ENCODE measurements around the gene FAM20A.
A peak's percentile ranks its signal among the peaks of the same experiment; 100 is the strongest.

FAM20A gene

DNA sequence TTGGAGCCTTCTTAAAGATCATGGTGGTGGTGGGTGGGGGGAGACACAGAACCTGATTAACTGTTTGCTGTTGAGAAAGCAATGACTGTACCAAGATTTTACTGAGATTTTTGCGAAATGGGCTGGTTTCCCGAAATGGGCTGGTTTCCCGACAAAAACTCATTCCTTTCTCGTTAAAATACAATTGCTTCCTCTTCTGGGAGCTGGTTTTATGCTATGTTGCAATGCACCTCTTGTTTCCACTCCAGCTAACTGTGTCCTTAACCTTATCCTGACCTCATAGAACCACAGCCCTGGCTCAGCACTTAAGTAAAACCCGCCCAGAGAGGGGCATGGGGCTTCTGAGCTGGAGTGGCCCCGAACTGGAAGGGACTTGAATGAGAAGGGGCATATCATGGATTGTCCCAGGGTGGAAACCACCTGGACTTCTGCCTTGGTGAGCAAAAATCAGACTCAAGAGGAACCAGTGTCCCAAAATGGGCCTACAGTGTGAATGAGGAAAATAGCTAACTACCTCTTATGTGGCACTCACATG is 20.9 kb downstream of the FAM20A start:
- TF ChIP-seq, protein P1, sequence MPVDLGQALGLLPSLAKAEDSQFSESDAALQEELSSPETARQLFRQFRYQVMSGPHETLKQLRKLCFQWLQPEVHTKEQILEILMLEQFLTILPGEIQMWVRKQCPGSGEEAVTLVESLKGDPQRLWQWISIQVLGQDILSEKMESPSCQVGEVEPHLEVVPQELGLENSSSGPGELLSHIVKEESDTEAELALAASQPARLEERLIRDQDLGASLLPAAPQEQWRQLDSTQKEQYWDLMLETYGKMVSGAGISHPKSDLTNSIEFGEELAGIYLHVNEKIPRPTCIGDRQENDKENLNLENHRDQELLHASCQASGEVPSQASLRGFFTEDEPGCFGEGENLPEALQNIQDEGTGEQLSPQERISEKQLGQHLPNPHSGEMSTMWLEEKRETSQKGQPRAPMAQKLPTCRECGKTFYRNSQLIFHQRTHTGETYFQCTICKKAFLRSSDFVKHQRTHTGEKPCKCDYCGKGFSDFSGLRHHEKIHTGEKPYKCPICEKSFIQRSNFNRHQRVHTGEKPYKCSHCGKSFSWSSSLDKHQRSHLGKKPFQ (tag by site-specific recombination; IDR thresholded peaks at IDR 0.05) = no peak
- TF ChIP-seq, protein P2, sequence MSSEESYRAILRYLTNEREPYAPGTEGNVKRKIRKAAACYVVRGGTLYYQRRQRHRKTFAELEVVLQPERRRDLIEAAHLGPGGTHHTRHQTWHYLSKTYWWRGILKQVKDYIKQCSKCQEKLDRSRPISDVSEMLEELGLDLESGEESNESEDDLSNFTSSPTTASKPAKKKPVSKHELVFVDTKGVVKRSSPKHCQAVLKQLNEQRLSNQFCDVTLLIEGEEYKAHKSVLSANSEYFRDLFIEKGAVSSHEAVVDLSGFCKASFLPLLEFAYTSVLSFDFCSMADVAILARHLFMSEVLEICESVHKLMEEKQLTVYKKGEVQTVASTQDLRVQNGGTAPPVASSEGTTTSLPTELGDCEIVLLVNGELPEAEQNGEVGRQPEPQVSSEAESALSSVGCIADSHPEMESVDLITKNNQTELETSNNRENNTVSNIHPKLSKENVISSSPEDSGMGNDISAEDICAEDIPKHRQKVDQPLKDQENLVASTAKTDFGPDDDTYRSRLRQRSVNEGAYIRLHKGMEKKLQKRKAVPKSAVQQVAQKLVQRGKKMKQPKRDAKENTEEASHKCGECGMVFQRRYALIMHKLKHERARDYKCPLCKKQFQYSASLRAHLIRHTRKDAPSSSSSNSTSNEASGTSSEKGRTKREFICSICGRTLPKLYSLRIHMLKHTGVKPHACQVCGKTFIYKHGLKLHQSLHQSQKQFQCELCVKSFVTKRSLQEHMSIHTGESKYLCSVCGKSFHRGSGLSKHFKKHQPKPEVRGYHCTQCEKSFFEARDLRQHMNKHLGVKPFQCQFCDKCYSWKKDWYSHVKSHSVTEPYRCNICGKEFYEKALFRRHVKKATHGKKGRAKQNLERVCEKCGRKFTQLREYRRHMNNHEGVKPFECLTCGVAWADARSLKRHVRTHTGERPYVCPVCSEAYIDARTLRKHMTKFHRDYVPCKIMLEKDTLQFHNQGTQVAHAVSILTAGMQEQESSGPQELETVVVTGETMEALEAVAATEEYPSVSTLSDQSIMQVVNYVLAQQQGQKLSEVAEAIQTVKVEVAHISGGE (tag by site-specific recombination; conservative IDR thresholded peaks at IDR 0.05; ENCODE audit: low read depth) = no peak
- no peak for TF ChIP-seq ZNF157 (tag by site-specific recombination; IDR thresholded peaks at IDR 0.05)
- no peak for TF ChIP-seq ZNF394 (tag by site-specific recombination; IDR thresholded peaks at IDR 0.05; ENCODE audit: borderline replicate concordance)
- TF ChIP-seq, protein P3, sequence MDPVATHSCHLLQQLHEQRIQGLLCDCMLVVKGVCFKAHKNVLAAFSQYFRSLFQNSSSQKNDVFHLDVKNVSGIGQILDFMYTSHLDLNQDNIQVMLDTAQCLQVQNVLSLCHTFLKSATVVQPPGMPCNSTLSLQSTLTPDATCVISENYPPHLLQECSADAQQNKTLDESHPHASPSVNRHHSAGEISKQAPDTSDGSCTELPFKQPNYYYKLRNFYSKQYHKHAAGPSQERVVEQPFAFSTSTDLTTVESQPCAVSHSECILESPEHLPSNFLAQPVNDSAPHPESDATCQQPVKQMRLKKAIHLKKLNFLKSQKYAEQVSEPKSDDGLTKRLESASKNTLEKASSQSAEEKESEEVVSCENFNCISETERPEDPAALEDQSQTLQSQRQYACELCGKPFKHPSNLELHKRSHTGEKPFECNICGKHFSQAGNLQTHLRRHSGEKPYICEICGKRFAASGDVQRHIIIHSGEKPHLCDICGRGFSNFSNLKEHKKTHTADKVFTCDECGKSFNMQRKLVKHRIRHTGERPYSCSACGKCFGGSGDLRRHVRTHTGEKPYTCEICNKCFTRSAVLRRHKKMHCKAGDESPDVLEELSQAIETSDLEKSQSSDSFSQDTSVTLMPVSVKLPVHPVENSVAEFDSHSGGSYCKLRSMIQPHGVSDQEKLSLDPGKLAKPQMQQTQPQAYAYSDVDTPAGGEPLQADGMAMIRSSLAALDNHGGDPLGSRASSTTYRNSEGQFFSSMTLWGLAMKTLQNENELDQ (tag by site-specific recombination; IDR thresholded peaks at IDR 0.05; ENCODE audit: low read depth) = no peak
- TF ChIP-seq ZNF24 (tag by site-specific recombination; IDR thresholded peaks at IDR 0.05) = no peak
- TF ChIP-seq BCL11A (tag by site-specific recombination; IDR thresholded peaks at IDR 0.05; ENCODE audit: low read depth) = no peak
- no peak for TF ChIP-seq FEZF1 (tag by site-specific recombination; IDR thresholded peaks at IDR 0.05)
- no peak for TF ChIP-seq ZNF146 (tag by site-specific recombination; IDR thresholded peaks at IDR 0.05)
- no peak for TF ChIP-seq ZNF335 (tag by site-specific recombination; conservative IDR thresholded peaks at IDR 0.05)
- TF ChIP-seq GFI1B (tag by site-specific recombination; IDR thresholded peaks at IDR 0.05) = no peak
- TF ChIP-seq ZNF654 (tag by site-specific recombination; IDR thresholded peaks at IDR 0.05; ENCODE audit: low read depth) = no peak
- TF ChIP-seq ZSCAN16 (tag by site-specific recombination; IDR thresholded peaks at IDR 0.05) = no peak
- no peak for TF ChIP-seq SETDB1 (IDR thresholded peaks at IDR 0.05; ENCODE audit: insufficient read length, low read length)
- TF ChIP-seq ZNF354C (tag by site-specific recombination; IDR thresholded peaks at IDR 0.05; ENCODE audit: borderline replicate concordance, low read depth) = no peak
- TF ChIP-seq HOXC10 (CRISPR knock-in tag; IDR thresholded peaks at IDR 0.05) = no peak
- no peaks in the 10 kb centered on the region; the same call in 1 of the 2 replicates for H3K4me1 ChIP-seq (ENCODE audit: control insufficient read depth, insufficient read depth, low read length)
- ChIA-PET POLR2A (no interaction called here), CTCF (interaction anchor here (1.1 kb wide), 1 partner anchor 20 kb away, joined by 4 read pairs; no protein-coding TSS in a partner anchor)
- H3K9me3 ChIP-seq (ENCODE audit: control insufficient read depth, insufficient read depth, low read depth, low read length) = no peaks in the 10 kb centered on the region
- no peak overlapping the region for H3K4me3 ChIP-seq (ENCODE audit: low read depth, low read length)
- no peak overlapping the region for H3K27ac ChIP-seq (ENCODE audit: extremely low read depth, low read depth, low read length)
- no peaks in the 10 kb centered on the region for H3K36me3 ChIP-seq (ENCODE audit: control insufficient read depth in 2 of 2, insufficient read depth in 1 of 2, low read length in 2 of 2)

DNA sequence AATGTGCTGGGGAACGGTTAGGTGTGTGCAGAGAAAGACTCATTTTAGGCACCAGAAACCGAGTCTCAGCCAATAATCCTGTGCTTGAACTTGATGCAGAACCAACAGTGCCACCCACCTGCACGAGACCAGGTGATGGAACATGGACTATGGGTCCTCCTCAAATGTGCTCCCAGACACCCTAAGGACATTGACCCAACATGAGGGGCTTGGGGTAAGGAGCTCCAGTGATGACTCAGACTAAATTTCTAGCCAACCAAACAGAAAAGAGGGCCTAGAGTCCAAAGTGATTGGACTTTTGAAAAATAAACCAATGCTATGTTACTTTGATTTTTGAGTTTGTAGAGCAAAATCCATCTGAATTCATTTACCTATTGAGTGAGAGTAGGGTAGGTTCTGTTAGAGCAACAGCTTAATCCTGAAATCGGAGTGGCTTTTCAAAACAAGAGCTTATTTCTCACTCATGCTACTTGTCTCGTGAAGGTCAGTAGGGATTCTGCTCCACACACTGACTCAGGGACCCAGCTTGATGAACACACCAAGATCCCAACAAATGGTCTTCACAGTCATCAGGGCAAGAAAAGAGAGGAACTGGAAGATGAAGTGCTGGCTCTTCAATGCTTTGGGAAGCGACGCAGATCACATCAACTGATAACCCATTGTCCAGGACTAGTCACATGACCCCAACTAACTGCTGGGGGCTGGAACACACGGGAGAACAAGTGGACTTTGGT is 21.8 kb downstream of the FAM20A start:
- no peaks in the 10 kb centered on the region for H3K9me3 ChIP-seq (ENCODE audit: control insufficient read depth, insufficient read depth, low read depth, low read length)
- ChIA-PET CTCF (interaction anchor here (1.1 to 1.5 kb wide), 2 partner anchors 21 to 35 kb away, joined by 4 read pairs; no protein-coding TSS in a partner anchor), POLR2A (no interaction called here)

More for the DNA sequence above, 21.8 kb downstream of the FAM20A start:
- H3K4me3 ChIP-seq (ENCODE audit: low read depth, low read length) = no peak overlapping the region
- TF ChIP-seq ZNF157 (tag by site-specific recombination; IDR thresholded peaks at IDR 0.05) (peak; percentile 68), ZBTB7A (tag by site-specific recombination; IDR thresholded peaks at IDR 0.05; ENCODE audit: low read depth) (no peak)
- H3K4me1 ChIP-seq (ENCODE audit: control insufficient read depth, insufficient read depth, low read length) = no peaks in the 10 kb centered on the region
- no peak overlapping the region for H3K27ac ChIP-seq (ENCODE audit: extremely low read depth, low read depth, low read length)
- H3K36me3 ChIP-seq (ENCODE audit: control insufficient read depth in 2 of 2, insufficient read depth in 1 of 2, low read length in 2 of 2) = no peaks in the 10 kb centered on the region

Data from HEK293 (cell line).